Right atrium auricular region (tissue), 2 donors: Measurements from ENCODE around the gene UHRF1. TPM values are rescaled to one million over a fixed set of nuclear protein-coding genes. Genes with fewer than 3 reads are reported as not detected.

Experiments
- DNase-seq: peaks from one replicate; pipeline ENCODE4 v3.0.0-alpha.2; 2019; ENCODE audit warnings: low spot score
- H3K27ac ChIP-seq, 2 donors: fragments of 200-600 bp; sonication (generic); 1 replicate in 1 of 2; 2 replicates in 1 of 2; pipeline ENCODE4 v1.5.1; 2016 to 2019
- H3K27me3 ChIP-seq, 2 donors: fragments of 200-600 bp; sonication (generic); one replicate each; pipeline versions ENCODE4 v1.5.1 to v1.6.0; 2017 to 2019
- H3K36me3 ChIP-seq: fragments of 200-600 bp; sonication (generic); one replicate; pipeline ENCODE4 v1.5.1; 2016
- H3K4me1 ChIP-seq, 2 donors: fragments of 200-600 bp; sonication (generic); one replicate each; pipeline versions ENCODE4 v1.5.1 to v1.6.0; 2017 to 2019
- H3K4me3 ChIP-seq, 2 donors: fragments of 200-600 bp; sonication (generic); 1 replicate in 1 of 2; 2 replicates in 1 of 2; pipeline ENCODE4 v1.5.1; 2017 to 2019; ENCODE audit warnings: mild to moderate bottlenecking in 1 of 2, moderate library complexity in 1 of 2
- H3K9me3 ChIP-seq, 2 donors: fragments of 200-600 bp; sonication (generic); one replicate each; pipeline ENCODE4 v1.5.1; 2019
- total RNA-seq, 2 donors: library from RNA; depleted of rRNA; stranded (reverse); fragments of >200 nt; gene quantifications; one replicate each; pipeline ENCODE4 v1.1.0, GENCODE V29; 2016
- TF ChIP-seq, protein P1 (sequence below), 2 donors: fragments of 200-600 bp; sonication (generic); IDR thresholded peaks; one replicate each; pipeline ENCODE4 v1.5.1; 2019; ENCODE audit warnings: antibody characterized with exemption in 2 of 2

UHRF1 gene
- total RNA-seq, 2 donors from 2014 or later = 0.28 to 0.33 TPM

DNA sequence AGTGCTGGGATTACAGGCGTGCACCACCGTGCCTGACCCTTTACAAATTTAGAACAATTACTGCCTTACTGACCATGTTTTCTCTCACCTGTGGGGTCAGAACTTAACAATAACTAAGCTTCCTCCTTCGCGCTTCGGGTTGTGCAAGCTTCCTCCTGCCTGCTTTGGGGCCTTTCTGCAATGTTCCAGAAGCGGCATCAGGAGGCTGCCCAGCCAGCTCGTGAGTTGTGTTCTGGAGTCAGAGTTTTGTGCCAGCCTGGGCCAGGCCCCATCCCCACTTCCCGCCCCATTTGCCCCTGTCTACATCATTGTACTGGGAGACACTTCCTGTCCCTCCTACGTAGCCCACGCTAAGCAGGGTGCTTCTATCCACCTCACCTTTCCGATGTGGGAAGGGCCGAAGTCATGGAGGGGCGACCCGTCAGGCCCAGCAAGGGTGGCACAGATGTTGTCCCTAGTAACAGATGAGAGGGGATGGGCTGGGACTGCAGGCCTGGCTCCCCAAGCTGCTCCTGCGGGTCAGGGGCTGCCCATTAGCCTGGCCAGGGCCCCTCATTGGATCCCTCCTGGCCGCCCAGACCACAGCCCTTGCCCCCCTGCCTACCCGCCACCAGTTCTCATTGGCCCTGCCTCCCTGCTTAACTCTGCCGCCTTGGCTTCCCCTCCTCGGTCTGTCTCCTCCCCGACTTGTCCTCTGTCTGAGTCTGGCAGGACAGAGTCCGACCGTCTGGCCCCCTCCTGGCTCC lies 13.4 kb downstream of the UHRF1 start:
- Histone ChIP-seq H3K27me3 (no peaks in the 10 kb centered on the region), H3K9me3 (no peaks in the 10 kb centered on the region), H3K4me3 (no peak overlapping the region), H3K4me1 (no peaks in the 10 kb centered on the region), H3K27ac (no peak overlapping the region), H3K36me3 (no peaks in the 10 kb centered on the region)
- TF ChIP-seq, protein P1, sequence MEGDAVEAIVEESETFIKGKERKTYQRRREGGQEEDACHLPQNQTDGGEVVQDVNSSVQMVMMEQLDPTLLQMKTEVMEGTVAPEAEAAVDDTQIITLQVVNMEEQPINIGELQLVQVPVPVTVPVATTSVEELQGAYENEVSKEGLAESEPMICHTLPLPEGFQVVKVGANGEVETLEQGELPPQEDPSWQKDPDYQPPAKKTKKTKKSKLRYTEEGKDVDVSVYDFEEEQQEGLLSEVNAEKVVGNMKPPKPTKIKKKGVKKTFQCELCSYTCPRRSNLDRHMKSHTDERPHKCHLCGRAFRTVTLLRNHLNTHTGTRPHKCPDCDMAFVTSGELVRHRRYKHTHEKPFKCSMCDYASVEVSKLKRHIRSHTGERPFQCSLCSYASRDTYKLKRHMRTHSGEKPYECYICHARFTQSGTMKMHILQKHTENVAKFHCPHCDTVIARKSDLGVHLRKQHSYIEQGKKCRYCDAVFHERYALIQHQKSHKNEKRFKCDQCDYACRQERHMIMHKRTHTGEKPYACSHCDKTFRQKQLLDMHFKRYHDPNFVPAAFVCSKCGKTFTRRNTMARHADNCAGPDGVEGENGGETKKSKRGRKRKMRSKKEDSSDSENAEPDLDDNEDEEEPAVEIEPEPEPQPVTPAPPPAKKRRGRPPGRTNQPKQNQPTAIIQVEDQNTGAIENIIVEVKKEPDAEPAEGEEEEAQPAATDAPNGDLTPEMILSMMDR (IDR thresholded peaks at IDR 0.05) = no peak
- no peak for DNase-seq

DNA sequence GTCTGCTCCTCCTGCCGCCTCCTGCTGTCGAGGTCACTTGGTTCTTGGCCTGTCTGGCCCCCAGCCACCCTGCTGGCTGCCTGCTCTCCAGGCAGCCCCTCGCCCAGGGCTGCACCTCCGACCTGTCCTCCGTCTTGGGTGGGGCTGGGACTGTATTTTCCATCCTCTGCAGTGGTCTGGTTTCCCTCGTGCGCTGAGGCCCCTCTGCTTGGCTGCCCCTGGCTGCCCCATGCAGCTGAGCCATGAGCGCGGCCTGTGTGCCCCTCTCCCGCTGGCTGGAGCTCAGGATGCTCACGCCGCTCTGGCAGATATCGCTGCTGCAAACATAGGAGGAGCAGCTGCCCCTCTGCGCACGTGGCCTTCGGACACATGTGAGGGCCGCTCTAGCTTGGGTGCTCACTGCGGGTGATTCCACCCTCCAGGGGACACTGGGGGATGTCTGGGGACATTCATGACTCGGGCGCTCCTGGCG lies 14.0 kb downstream of the UHRF1 start:
- Histone ChIP-seq H3K27ac (no peak overlapping the region), H3K4me3 (no peak overlapping the region), H3K4me1 (no peaks in the 10 kb centered on the region), H3K9me3 (no peaks in the 10 kb centered on the region), H3K36me3 (no peaks in the 10 kb centered on the region), H3K27me3 (no peaks in the 10 kb centered on the region)
- DNase-seq = no peak
- TF ChIP-seq, protein P1 (IDR thresholded peaks at IDR 0.05) = no peak

DNA sequence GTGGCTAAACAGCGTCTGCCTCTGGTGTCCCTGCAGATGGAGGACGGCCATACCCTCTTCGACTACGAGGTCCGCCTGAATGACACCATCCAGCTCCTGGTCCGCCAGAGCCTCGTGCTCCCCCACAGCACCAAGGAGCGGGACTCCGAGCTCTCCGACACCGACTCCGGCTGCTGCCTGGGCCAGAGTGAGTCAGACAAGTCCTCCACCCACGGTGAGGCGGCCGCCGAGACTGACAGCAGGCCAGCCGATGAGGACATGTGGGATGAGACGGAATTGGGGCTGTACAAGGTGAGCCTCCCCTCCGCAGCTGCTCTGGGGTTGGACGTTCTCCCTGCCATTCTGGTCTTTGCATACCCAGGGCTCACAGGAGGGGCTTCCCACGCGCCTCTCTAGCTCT lies 19.9 kb downstream of the UHRF1 start:
- Histone ChIP-seq H3K36me3 (no peaks in the 10 kb centered on the region), H3K4me3 (no peak overlapping the region), H3K27ac (no peak overlapping the region), H3K9me3 (no peaks in the 10 kb centered on the region), H3K27me3 (no peaks in the 10 kb centered on the region), H3K4me1 (no peaks in the 10 kb centered on the region)
- TF ChIP-seq, protein P1 (IDR thresholded peaks at IDR 0.05) = no peak
- DNase-seq = no peak

DNA sequence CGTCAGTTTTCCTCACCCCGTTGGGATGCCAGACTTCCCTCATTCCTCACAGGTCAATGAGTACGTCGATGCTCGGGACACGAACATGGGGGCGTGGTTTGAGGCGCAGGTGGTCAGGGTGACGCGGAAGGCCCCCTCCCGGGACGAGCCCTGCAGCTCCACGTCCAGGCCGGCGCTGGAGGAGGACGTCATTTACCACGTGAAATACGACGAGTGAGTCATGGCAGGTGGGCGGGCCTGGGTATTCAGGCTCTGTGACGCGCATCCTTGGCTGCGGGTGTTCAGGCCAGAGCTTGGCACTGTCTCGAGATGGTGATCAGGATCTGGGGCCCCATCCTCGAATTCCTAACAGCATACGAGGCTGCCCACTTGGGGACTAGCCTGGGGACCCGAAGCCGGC lies 21.4 kb downstream of the UHRF1 start:
- no peaks in the 10 kb centered on the region for H3K36me3 ChIP-seq

DNA sequence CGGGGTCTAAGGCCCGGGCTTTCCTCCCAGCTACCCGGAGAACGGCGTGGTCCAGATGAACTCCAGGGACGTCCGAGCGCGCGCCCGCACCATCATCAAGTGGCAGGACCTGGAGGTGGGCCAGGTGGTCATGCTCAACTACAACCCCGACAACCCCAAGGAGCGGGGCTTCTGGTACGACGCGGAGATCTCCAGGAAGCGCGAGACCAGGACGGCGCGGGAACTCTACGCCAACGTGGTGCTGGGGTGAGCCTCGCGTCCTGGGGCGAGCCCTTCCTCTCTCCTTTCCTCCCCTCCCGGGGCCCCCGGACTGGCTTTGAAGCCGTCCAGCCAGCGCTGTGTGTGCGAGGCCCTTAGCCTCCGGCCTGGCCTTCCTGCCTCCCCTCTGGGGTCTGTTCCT lies 23.4 kb downstream of the UHRF1 start:
- H3K27ac ChIP-seq = no peak overlapping the region
- no peak overlapping the region for H3K4me3 ChIP-seq
- TF ChIP-seq, protein P1 (IDR thresholded peaks at IDR 0.05) = no peak
- H3K27me3 ChIP-seq = no peaks in the 10 kb centered on the region
- H3K9me3 ChIP-seq = no peaks in the 10 kb centered on the region
- H3K4me1 ChIP-seq = no peaks in the 10 kb centered on the region
- no peaks in the 10 kb centered on the region for H3K36me3 ChIP-seq
- DNase-seq = no peak

More for the DNA sequence above, 21.4 kb downstream of the UHRF1 start:
- Histone ChIP-seq H3K4me3 (no peak overlapping the region), H3K27ac (no peak overlapping the region), H3K4me1 (no peaks in the 10 kb centered on the region), H3K9me3 (no peaks in the 10 kb centered on the region), H3K27me3 (no peaks in the 10 kb centered on the region)
- no peak for DNase-seq
- TF ChIP-seq, protein P1 (IDR thresholded peaks at IDR 0.05) = no peak

DNA sequence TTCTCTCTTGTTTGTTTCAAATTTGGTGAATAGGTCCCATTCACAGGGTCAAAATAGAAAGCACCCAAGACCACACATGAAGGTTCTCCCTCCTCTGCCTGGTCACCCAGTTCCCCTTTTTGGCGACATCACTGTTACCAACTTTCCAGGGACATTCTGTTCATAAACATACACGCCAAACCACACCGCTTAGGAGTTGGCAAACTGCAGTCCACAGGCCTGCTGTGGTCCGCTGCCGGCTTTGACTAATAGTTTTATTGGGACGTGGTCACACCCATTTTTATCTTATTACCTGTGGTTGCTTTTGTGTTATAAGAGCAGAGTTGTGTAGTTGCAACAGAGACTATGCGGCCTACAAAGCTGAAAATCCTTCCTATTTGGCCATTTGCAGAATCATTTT lies 24.2 kb downstream of the UHRF1 start:
- Histone ChIP-seq H3K4me3 (no peak overlapping the region), H3K27ac (no peak overlapping the region), H3K4me1 (no peaks in the 10 kb centered on the region), H3K36me3 (no peaks in the 10 kb centered on the region), H3K27me3 (no peaks in the 10 kb centered on the region), H3K9me3 (no peaks in the 10 kb centered on the region)
- TF ChIP-seq, protein P1 (IDR thresholded peaks at IDR 0.05) = no peak
- DNase-seq = no peak
